K562 (cell line): ENCODE data around the gene ARL5C. TPM values are rescaled to one million over a fixed set of nuclear protein-coding genes. Genes with fewer than 3 reads are reported as not detected.

Source experiments
- ATAC-seq: fragments of 200-7000 bp; cut with Tn5 transposase; 3 replicates; pipeline ENCODE4 v1.9.1; 2020; ENCODE audit warnings: moderate library complexity
- BruUV-seq: library from RNA; stranded (reverse); fragments of 400-500 nt; replicated peaks from 2 replicates; lab custom pipeline; 2021; lab: Mats Ljungman, UMichigan
- CTCF ChIA-PET: fragments of 300-600 bp; formaldehyde crosslinking; extraction: SDS; loops from one replicate; lab custom pipeline; 2021; ENCODE audit warnings: low intra/inter-chr PET ratio; lab: Yijun Ruan, JAX
- POLR2A ChIA-PET: fragments of 300-600, 350-650 bp; sonication (Branson Sonifier 250); formaldehyde crosslinking; extraction: SDS; loops from one replicate; lab custom pipeline; 2021; ENCODE audit warnings: antibody characterized with exemption, inconsistent platforms; lab: Yijun Ruan, JAX
- DNase-seq, 4 experiments: peaks; one replicate each; pipeline versions ENCODE4 v3.0.0 to v3.0.0-alpha.2; 2011 to 2018; ENCODE audit warnings: low spot score in 3 of 4, mixed read lengths in 3 of 4; ENCODE audit errors: extremely low read depth in 1 of 4
- FAIRE-seq: peaks from 2 replicates; lab custom pipeline; 2011; peaks lifted over from hg19 to GRCh38; lab: Jason Lieb, UNC
- H2AFZ ChIP-seq: 2 replicates; pipeline ENCODE4 v1.6.0; 2011; ENCODE audit warnings: low read depth, low read length, control low read depth, inconsistent platforms
- H3K27ac ChIP-seq: fragments of 200-600 bp; 3 replicates; pipeline ENCODE4 v1.8.0; 2011; ENCODE audit warnings: low read depth, mild to moderate bottlenecking, control low read depth, inconsistent platforms, low read length, moderate library complexity, mixed read lengths; ENCODE audit errors: extremely low read depth
- H3K27me3 ChIP-seq, 2 experiments: fragments of 300-600 bp in 1 of 2; 2 replicates in 1 of 2; 3 replicates in 1 of 2; pipeline versions ENCODE4 v1.6.0 to v1.8.0; 2011; ENCODE audit warnings: inconsistent platforms in 2 of 2, low read length in 2 of 2, mild to moderate bottlenecking in 1 of 2, mixed read lengths in 1 of 2, moderate library complexity in 1 of 2; ENCODE audit not compliant: control insufficient read depth in 2 of 2, insufficient read depth in 2 of 2
- H3K36me3 ChIP-seq: fragments of 300-600 bp; 3 replicates; pipeline ENCODE4 v1.8.0; 2011; ENCODE audit warnings: mild to moderate bottlenecking, low read length, inconsistent platforms; ENCODE audit not compliant: control insufficient read depth, insufficient read depth
- H3K4me1 ChIP-seq, 2 experiments: fragments of 200-600 bp in 1 of 2; replicated peaks in 1 of 2; 2 replicates in 1 of 2; 3 replicates in 1 of 2; pipeline versions ENCODE4 v1.5.1 to v1.8.0; 2011; ENCODE audit warnings: inconsistent platforms in 2 of 2, low read length in 2 of 2, mild to moderate bottlenecking in 1 of 2, mixed read lengths in 1 of 2, moderate library complexity in 1 of 2; ENCODE audit not compliant: control insufficient read depth in 2 of 2, insufficient read depth in 2 of 2
- H3K4me2 ChIP-seq: 2 replicates; pipeline ENCODE4 v1.6.1; 2011; ENCODE audit warnings: low read length, control low read depth, inconsistent platforms, mixed read lengths; ENCODE audit not compliant: insufficient read depth
- H3K4me3 ChIP-seq: fragments of 200-600 bp; sonication (generic), shearing (Covaris generic); 2 replicates; pipeline ENCODE4 v1.5.1; 2016; ENCODE audit warnings: control low read depth, inconsistent platforms
- H3K79me2 ChIP-seq: fragments of 200-600 bp; 3 replicates; pipeline ENCODE4 v1.8.0; 2011; ENCODE audit warnings: low read length, inconsistent platforms; ENCODE audit not compliant: control insufficient read depth, insufficient read depth
- H3K9ac ChIP-seq, 2 experiments: 2 replicates each; pipeline versions ENCODE4 v1.6.0 to v1.6.1; 2011; ENCODE audit warnings: low read depth in 2 of 2, low read length in 2 of 2, control low read depth in 1 of 2, inconsistent platforms in 1 of 2, mild to moderate bottlenecking in 1 of 2, mixed read lengths in 1 of 2; ENCODE audit not compliant: insufficient read depth in 1 of 2
- H3K9me1 ChIP-seq: one replicate; pipeline ENCODE4 v1.6.0; 2011; ENCODE audit warnings: inconsistent platforms, mild to moderate bottlenecking, low read length, moderate library complexity; ENCODE audit not compliant: control insufficient read depth, insufficient read depth
- H3K9me3 ChIP-seq: replicated peaks from 2 replicates; pipeline ENCODE4 v1.5.1; 2011; ENCODE audit warnings: low read depth, low read length, inconsistent platforms; ENCODE audit not compliant: control insufficient read depth, insufficient read depth
- H4K20me1 ChIP-seq: replicated peaks from 2 replicates; pipeline ENCODE4 v1.6.1; 2011; ENCODE audit warnings: low read length, inconsistent platforms, mixed read lengths; ENCODE audit not compliant: control insufficient read depth, insufficient read depth
- BCOR ChIP-seq: fragments of 450-650 bp; IDR thresholded peaks from 2 replicates; pipeline ENCODE4 v1.6.1; 2016
- C11orf30 ChIP-seq: fragments of 450-650 bp; IDR thresholded peaks from 2 replicates; pipeline ENCODE4 v1.6.1; 2016; ENCODE audit warnings: low read depth, mild to moderate bottlenecking
- DDX20 ChIP-seq: fragments of 450-650 bp; IDR thresholded peaks from 2 replicates; pipeline ENCODE4 v1.6.1; 2016; ENCODE audit warnings: missing genetic modification characterization, low read depth, mild to moderate bottlenecking, missing compliant biosample characterization, moderate library complexity
- EGR1 ChIP-seq: fragments of 450-650 bp; conservative IDR thresholded peaks from 2 replicates; pipeline ENCODE4 v1.6.1; 2017; ENCODE audit warnings: mild to moderate bottlenecking
- EP400 ChIP-seq: fragments of 450-650 bp; IDR thresholded peaks from 2 replicates; pipeline ENCODE4 v1.6.1; 2017; ENCODE audit warnings: antibody characterized with exemption, mild to moderate bottlenecking, moderate library complexity
- ILF3 ChIP-seq: fragments of 450-650 bp; IDR thresholded peaks from 2 replicates; pipeline ENCODE4 v1.6.1; 2018; ENCODE audit warnings: antibody characterized with exemption, mild to moderate bottlenecking, moderate library complexity, borderline replicate concordance
- PKNOX1 ChIP-seq: fragments of 450-650 bp; IDR thresholded peaks from 2 replicates; pipeline ENCODE4 v1.6.1; 2016
- RBFOX2 ChIP-seq: fragments of 200-400 bp; formaldehyde crosslinking; IDR thresholded peaks from 2 replicates; pipeline ENCODE4 v1.6.1; 2017; ENCODE audit warnings: low read depth, mild to moderate bottlenecking, low read length, moderate library complexity
- ZBTB7A ChIP-seq: IDR thresholded peaks from 2 replicates; pipeline ENCODE4 v1.6.1; 2011; ENCODE audit warnings: low read depth, mild to moderate bottlenecking, low read length, moderate library complexity, borderline replicate concordance; ENCODE audit not compliant: control insufficient read depth
- ZFP30 ChIP-seq: fragments of 250-450 bp; sonication (Bioruptor Pico); IDR thresholded peaks from 2 replicates; pipeline ENCODE4 v1.8.0; 2022; ENCODE audit warnings: moderate library complexity, mild to moderate bottlenecking, inconsistent platforms, borderline replicate concordance
- ZNF24 ChIP-seq: fragments of 450-650 bp; IDR thresholded peaks from 2 replicates; pipeline ENCODE4 v1.6.1; 2016
- ZNF282 ChIP-seq: sonication (generic); formaldehyde crosslinking; IDR thresholded peaks from 2 replicates; pipeline ENCODE4 v1.8.1; 2023; ENCODE audit warnings: missing genetic modification reagents
- ZNF398 ChIP-seq: fragments of 250-450 bp; sonication (Bioruptor Pico); IDR thresholded peaks from 2 replicates; pipeline ENCODE4 v1.8.0; 2021; ENCODE audit warnings: moderate library complexity, mild to moderate bottlenecking, inconsistent platforms
- WGBS: fragments of 100-300 bp; shearing (Covaris generic); methylation state at CpG from one replicate; pipeline ENCODE4 v1.1.6; 2016; ENCODE audit warnings: low coverage, mixed read lengths; ENCODE audit not compliant: insufficient coverage; ENCODE audit errors: missing lambda C conversion rate; 5-methylcytosine and 5-hydroxymethylcytosine counted together
- in situ Hi-C: fragments of 300-500 bp; cut with MboI; formaldehyde crosslinking; loops from 4 replicates; pipeline ENCODE4 v1.15.0; 2018; ENCODE audit warnings: inconsistent platforms, mixed read lengths
- intact Hi-C: fragments of 100-400 bp; cut with micrococcal nuclease; formaldehyde crosslinking; loops from 2 replicates; pipeline ENCODE4 v1.14.2; 2022
- polyA plus RNA-seq, 8 experiments: library from polyadenylated mRNA; depleted of rRNA in 4 of 8; stranded (reverse) in 5 of 8; unstranded in 3 of 8; fragments of >200 nt; fragmentation: Nextera tagmentation in 2 of 8; fragmentation: Illumina TruSeq in 1 of 8; extraction: Ambion mirVana in 2 of 8; extraction: Trizol in 1 of 8; gene quantifications; 2 replicates each; pipeline versions ENCODE4 v1.2.1 to v1.2.3, GENCODE V29; 2011 to 2014; ENCODE audit warnings: inconsistent platforms in 1 of 8, missing spikeins in 1 of 8
- total RNA-seq, 7 experiments: library from RNA; depleted of rRNA in 6 of 7; stranded (reverse); fragments of >200 nt in 6 of 7; fragmentation: Illumina TruSeq in 2 of 7; extraction: Trizol in 2 of 7; gene quantifications; 2 replicates each; pipeline versions ENCODE4 v1.2.1 to v1.2.3, GENCODE V29; 2011 to 2021; ENCODE audit warnings: low replicate concordance in 1 of 7
- TF ChIP-seq, protein P1 (sequence below), 3 experiments: fragments of 200-800 bp in 1 of 3; sonication (Bioruptor generic) in 1 of 3; sonication (generic) in 1 of 3; formaldehyde crosslinking in 1 of 3; IDR thresholded peaks; 2 replicates each; pipeline versions ENCODE4 v1.6.1 to v1.8.0; 2016 to 2022; ENCODE audit warnings: mild to moderate bottlenecking in 2 of 3, missing compliant biosample characterization in 2 of 3, missing genetic modification characterization in 2 of 3, missing genetic modification reagents in 1 of 3
- TF ChIP-seq, protein P2 (sequence below): fragments of 450-650 bp; IDR thresholded peaks from 2 replicates; pipeline ENCODE4 v1.6.1; 2017; ENCODE audit warnings: antibody characterized with exemption

The ARL5C gene
- total and polyA plus RNA-seq, 9 of the 15 experiments (the other 6 are each of a cell fraction or from before 2014, with no cell fraction given) = not detected

GRCh38 chr17:39196808-39197291, 30.9 kb upstream of the ARL5C start:
- CTCF ChIA-PET = no interaction called here
- Histone ChIP-seq H3K4me2 (peak overlapping the region; percentile 78), H3K27ac (no peak overlapping the region), H3K4me3 (peak overlapping the region; percentile 52), H3K79me2 (peaks cover 37% of the 10 kb centered on the region), H3K27me3 (no peaks in the 10 kb centered on the region), H3K36me3 (peaks cover 33% of the 10 kb centered on the region; the same call in 2 of the 3 replicates), H3K9ac (peak overlapping the region; percentile 46 to 91; a peak in 3 of 4 replicates), H3K4me1 (peaks cover 38 to 53% of the 10 kb centered on the region in 2 experiments; a peak in 4 of 5 replicates), H3K9me1 (no peaks in the 10 kb centered on the region), H3K9me3 (no peaks in the 10 kb centered on the region), H2AFZ (peak overlapping the region; percentile 77), H4K20me1 (peaks cover 3% of the 10 kb centered on the region; the same call in 1 of the 2 replicates)
- DNase-seq = peak in 2 of 4 experiments; percentile 49 to 52
- intact Hi-C loops (no loop called here), in situ Hi-C loops (no loop called here)
- no peak for FAIRE-seq
- no peak for ATAC-seq
- POLR2A ChIA-PET = interaction anchor here (0.6 to 1.5 kb wide), 5 partner anchors 9 to 799 kb away, joined by 3 to 6 read pairs (median 3); no protein-coding TSS in a partner anchor
- no TSS peak for BruUV-seq
- WGBS = 0% methylated on average over 1 of the region's 30 CpGs
- TF ChIP-seq EGR1 = peak; percentile 52
- TF ChIP-seq ZFP30 = no peak
- TF ChIP-seq ILF3 = no peak
- no peak for TF ChIP-seq C11orf30
- no peak for TF ChIP-seq EP400
- no peak for TF ChIP-seq ZNF282 (CRISPR knock-in tag)
- TF ChIP-seq, protein P1, sequence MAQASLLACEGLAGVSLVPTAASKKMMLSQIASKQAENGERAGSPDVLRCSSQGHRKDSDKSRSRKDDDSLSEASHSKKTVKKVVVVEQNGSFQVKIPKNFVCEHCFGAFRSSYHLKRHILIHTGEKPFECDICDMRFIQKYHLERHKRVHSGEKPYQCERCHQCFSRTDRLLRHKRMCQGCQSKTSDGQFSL (CRISPR knock-in tag; IDR thresholded peaks at IDR 0.05) = no peak
- TF ChIP-seq, protein P1 (tag; IDR thresholded peaks at IDR 0.05) = 0 out of 4 replicates have a peak, but pooled peaks of 1 of the 2 experiments have one; percentile 34
- TF ChIP-seq ZNF24 = no peak
- TF ChIP-seq ZNF398 = no peak
- no peak for TF ChIP-seq BCOR
- TF ChIP-seq, protein P2, sequence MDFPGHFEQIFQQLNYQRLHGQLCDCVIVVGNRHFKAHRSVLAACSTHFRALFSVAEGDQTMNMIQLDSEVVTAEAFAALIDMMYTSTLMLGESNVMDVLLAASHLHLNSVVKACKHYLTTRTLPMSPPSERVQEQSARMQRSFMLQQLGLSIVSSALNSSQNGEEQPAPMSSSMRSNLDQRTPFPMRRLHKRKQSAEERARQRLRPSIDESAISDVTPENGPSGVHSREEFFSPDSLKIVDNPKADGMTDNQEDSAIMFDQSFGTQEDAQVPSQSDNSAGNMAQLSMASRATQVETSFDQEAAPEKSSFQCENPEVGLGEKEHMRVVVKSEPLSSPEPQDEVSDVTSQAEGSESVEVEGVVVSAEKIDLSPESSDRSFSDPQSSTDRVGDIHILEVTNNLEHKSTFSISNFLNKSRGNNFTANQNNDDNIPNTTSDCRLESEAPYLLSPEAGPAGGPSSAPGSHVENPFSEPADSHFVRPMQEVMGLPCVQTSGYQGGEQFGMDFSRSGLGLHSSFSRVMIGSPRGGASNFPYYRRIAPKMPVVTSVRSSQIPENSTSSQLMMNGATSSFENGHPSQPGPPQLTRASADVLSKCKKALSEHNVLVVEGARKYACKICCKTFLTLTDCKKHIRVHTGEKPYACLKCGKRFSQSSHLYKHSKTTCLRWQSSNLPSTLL = no peak
- TF ChIP-seq DDX20 (tag) = no peak
- no peak for TF ChIP-seq RBFOX2
- peak; percentile 25; the same call in 1 of the 2 replicates for TF ChIP-seq ZBTB7A
- 0 out of 2 replicates have a peak, but pooled peaks have one; percentile 35 for TF ChIP-seq PKNOX1
